Sigmoid colon (tissue), 3 donors: ENCODE results near the gene ATXN7.

Experiments
- POLR2A ChIP-seq, 2 donors: fragments of 450-650 bp; IDR thresholded peaks; one replicate each; pipeline ENCODE4 v1.6.1; 2016; ENCODE audit warnings: antibody characterized with exemption in 2 of 2, mild to moderate bottlenecking in 2 of 2, moderate library complexity in 2 of 2
- TF ChIP-seq, protein P1 (sequence below), 4 experiments: fragments of 450-650 bp in 3 of 4; fragments of 200-600 bp in 1 of 4; IDR thresholded peaks; one replicate each; pipeline ENCODE4 v1.5.1; 2016 to 2019; ENCODE audit warnings: antibody characterized with exemption in 4 of 4, mild to moderate bottlenecking in 3 of 4, moderate library complexity in 2 of 4

GRCh38 chr3:63900459-63900858 is 36.8 kb downstream of the ATXN7 start:
- TF ChIP-seq, protein P1, sequence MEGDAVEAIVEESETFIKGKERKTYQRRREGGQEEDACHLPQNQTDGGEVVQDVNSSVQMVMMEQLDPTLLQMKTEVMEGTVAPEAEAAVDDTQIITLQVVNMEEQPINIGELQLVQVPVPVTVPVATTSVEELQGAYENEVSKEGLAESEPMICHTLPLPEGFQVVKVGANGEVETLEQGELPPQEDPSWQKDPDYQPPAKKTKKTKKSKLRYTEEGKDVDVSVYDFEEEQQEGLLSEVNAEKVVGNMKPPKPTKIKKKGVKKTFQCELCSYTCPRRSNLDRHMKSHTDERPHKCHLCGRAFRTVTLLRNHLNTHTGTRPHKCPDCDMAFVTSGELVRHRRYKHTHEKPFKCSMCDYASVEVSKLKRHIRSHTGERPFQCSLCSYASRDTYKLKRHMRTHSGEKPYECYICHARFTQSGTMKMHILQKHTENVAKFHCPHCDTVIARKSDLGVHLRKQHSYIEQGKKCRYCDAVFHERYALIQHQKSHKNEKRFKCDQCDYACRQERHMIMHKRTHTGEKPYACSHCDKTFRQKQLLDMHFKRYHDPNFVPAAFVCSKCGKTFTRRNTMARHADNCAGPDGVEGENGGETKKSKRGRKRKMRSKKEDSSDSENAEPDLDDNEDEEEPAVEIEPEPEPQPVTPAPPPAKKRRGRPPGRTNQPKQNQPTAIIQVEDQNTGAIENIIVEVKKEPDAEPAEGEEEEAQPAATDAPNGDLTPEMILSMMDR (IDR thresholded peaks at IDR 0.05): no peak
- no peak for TF ChIP-seq POLR2A (IDR thresholded peaks at IDR 0.05)
